Adrenal gland (tissue), 5 donors: ENCODE results near the gene CACNG1.

Source experiments
- CTCF ChIP-seq, 6 experiments: fragments of 450-650 bp in 4 of 6; fragments of 200-600 bp in 2 of 6; sonication (generic) in 1 of 6; IDR thresholded peaks; 1 replicate in 5 of 6; 2 replicates in 1 of 6; pipeline versions ENCODE4 v1.5.1 to v1.8.0; 2016 to 2021; ENCODE audit warnings: antibody characterized with exemption in 6 of 6, mild to moderate bottlenecking in 2 of 6, moderate library complexity in 1 of 6
- POLR2A ChIP-seq, 2 donors: fragments of 450-650 bp; IDR thresholded peaks; one replicate each; pipeline ENCODE4 v1.6.1; 2017; ENCODE audit warnings: antibody characterized with exemption in 2 of 2, mild to moderate bottlenecking in 2 of 2, moderate library complexity in 1 of 2
- donor health status: DM: no; HTN: no; CAD: no.

GRCh38 chr17:67016039-67016762 is 28.2 kb upstream of the CACNG1 start:
- no peak for TF ChIP-seq CTCF (IDR thresholded peaks at IDR 0.05)
- no peak for TF ChIP-seq POLR2A (IDR thresholded peaks at IDR 0.05)
